NCI-H524 treated with DMSO at 0.1 percent for 48 hours (cell line): ENCODE measurements around the gene RNF146.
"Not testable (repeated sequence)": the region's sequence is repeated elsewhere in the genome, so short reads cannot be mapped to it uniquely, and the experiment has no call there.

Experiments used
- DNase-seq: peaks from one replicate; lab custom pipeline; 2025; lab: John Stamatoyannopoulos, UW

Gene RNF146

DNA sequence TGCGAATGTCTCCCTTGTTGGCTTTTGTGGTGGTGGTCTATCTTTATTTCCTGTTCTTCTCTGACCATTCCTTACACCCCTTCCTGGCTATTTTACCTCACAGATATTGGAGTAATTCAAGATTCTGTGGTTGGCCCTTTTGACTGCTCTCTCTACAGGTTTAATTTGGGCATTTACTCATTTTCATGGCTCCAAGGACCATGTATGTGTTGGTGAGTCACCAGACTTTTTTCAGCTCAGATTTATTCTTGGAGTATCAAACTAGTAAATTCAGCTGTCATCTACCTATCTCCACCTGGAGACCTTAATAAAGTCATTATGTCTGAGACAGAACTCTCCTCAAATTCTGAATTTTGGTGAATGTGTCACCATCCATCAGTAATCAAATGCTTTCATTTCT lies 15.5 kb downstream of the RNF146 start:
- no peak for DNase-seq

- no peak for DNase-seq
These were observed 22.0 kb downstream of the RNF146 start for GRCh38 chr6:127288705-127289104.

DNA sequence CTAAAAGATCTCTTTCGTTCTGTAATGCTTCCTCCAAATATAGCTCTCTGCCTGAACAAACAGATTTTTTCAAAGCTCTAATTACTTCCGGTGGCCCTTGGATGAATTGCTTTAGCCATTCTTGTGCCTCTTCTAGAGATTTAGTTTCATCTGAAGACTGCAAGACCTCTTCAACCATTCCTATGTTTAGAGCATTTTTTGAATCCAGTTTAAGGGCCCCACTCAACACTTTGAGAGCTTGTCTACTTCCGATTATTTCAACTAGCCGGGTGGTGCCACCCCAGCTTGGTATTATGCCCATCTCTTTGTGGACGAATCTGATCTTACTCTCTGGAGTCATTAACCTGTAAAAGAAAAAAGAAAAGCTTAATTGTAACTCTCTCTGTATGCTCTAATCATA lies 23.3 kb downstream of the RNF146 start:
- DNase-seq, result no peak

DNA sequence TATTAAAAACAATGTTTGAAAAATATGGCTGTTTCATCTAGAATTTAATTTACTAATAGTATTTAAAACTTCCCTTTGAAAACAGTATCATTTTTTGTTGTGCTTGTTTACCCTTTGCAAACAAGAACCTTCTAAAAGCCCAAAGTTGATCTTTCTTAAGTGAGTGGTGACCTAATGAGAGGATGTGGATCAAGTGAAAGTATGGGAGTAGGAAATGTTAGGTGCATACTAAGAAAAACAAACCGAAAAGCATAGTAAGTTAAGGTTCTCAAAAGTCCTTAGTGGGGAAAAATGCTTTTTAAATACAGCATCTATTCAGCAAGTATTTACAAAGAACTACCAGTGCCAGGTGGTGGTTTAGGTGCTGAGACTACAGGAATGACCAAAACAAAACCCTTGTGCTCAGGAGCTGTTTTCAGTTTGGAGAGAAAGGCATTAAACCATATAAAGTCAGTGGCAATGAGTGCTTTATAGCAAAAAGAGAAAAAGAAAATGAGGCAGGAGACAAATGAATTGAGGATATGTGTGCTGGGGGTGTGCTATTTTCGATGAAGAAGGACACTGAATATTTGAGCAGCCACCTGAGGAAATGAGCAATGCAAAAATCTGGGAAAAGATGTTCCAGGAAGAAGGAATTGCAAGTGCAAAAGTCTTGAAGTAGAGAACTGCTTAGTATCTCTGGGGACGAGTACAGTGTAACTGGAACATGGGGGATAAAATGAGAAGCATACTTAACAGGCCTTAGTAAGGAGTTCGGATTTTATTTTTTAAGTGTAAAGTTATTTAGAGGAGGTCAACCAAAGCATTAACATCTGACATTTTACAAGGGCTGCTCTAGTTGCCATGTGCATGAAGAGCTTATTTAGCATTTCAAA lies 24.0 kb downstream of the RNF146 start:
- no peak for DNase-seq

GRCh38 chr6:127291495-127291894 lies 24.8 kb downstream of the RNF146 start:
- DNase-seq, result no peak

DNA sequence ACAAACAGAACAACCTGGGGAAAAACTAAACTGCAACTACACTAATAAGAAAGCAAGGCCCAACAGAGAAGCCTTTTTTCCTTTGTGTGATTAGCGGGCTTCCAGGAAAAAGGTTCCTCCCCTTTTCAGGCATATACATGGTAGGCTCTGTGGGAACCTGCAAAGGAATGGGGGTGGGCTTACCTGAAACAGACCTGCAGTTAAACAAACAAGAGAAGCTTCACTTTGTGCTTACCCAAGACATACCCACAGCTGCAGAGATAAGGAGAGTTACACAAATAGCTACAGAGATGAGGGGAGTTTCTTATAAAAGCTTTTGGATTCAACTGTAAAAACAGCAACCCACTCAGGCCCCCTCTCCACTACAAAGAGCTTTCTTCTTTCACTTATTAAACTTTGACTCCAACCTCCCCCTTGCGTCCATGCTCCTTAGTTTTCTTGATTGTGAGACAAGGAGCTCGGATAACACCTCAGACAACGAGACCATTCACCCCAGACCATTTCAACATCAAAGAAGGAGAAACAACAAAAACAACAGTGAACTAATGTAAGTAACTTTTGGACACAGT lies 30.9 kb downstream of the RNF146 start:
- no peak for DNase-seq

DNA sequence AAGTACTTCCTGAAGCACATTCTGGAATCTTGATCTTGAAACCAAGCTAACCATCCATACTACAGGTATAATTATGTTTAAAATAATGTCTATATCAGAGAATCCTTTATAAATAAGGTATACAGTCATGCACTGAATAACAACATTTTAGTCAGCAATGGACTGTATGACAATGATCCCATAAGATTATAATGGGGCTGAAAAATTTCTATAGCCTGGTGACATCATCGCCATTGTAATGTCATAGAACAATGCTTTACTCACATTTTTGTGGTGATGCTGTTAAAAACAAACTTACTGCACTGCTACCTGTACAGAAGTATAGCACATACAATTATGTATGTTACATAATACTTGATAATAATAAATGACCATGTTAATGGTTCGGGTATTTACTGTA lies 31.8 kb downstream of the RNF146 start:
- DNase-seq, result no peak

DNA sequence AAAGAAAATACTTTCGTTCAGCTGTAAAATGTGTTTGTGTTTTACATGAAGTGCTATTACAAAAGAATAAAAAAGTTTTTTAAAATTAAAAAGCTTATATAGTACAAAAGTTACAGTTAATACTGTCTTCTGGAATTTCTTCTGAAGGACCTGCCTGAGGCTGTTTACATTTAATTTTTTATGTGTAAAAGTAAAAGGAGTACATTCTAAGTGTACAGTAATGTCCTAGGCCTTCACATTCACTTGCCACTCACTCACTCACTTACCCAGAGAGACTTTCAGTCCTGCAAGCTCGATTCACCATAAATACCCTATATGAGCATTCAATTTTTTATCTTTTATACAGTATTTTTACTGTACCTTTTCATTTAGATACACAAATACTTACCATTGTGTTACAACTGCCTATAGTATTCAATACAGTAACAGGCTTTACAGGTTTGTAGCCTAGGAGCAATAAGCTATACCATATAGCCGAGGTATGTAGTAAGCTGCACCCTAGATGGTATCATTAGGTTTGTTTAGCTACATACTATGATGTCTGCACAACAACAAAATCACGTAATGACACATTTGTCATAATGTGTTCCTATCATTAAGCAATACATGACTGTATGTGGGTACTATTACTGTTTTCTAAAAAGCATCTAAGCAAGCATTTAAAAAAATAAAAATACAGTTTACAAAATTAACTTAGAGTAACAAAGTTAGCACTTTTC lies 33.0 kb downstream of the RNF146 start:
- no peak for DNase-seq

- peak; percentile 62 for DNase-seq
These were observed 33.7 kb downstream of the RNF146 start for GRCh38 chr6:127300411-127300810.

DNA sequence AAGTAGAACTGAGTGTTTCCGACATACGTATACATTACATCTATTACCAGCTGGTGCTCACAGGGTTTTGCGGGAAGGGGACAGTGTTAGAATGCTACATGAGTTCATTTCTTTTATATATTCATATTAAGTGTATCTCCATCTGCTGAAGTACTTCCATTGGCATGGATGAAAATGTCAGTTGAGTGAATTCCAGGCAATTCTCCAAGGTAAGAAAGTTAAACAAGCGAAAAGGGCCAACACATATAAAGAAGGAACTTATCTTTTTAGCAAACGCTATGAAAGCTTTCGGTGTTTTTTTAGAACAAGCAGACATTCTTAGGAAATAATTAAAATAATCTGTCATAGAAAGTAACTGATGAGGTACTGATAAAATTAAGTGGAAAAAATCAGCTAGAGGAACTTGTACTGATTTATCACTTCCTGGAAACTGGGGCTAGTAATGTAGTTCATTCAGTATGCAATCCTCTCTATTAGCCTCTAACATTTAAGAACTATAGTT lies 34.6 kb downstream of the RNF146 start:
- no peak for DNase-seq

DNA sequence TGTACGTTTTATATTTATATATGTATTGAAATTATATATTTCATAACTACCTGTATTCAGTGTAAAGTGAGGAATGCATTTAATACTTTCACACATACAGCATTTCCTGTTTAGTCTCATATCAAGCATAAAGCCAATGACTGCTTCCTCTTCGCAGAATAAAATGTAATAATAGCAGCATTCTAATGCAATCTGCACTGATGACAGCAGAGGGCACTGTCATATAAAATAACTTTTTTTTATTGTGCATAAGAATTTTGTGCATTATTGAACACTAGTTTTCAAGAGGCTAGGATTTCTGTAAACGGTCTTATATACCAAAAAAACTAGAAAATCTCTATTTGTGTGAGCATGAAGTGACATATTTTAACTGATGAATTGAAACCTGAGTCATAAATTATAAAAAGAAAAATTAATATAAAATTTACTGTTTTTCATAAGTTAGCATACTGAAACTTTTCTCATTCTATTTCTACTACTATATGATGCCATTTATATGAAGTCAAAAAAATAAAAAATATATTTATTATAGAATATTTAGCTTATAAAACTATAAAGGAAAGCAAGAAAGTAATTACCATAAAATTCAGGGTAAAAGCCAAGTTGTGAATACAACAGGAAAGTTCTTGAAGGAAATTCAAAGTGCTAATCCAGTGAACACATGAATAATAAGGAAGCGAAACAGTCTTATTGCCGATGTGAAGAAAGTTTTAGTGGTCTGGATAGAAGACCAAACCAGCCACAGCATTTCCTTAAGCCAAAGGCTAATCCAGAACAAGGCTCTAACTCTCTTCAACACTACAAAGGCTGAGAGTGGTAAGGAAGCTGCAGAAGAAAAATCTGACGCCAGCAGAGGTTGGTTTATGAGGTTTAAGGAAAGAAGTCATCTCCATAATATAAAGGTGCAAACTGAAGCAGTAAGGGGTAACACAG lies 36.3 kb downstream of the RNF146 start:
- no peak for DNase-seq

- no peak for DNase-seq
These were observed 37.3 kb downstream of the RNF146 start for GRCh38 chr6:127303917-127304316.

DNA sequence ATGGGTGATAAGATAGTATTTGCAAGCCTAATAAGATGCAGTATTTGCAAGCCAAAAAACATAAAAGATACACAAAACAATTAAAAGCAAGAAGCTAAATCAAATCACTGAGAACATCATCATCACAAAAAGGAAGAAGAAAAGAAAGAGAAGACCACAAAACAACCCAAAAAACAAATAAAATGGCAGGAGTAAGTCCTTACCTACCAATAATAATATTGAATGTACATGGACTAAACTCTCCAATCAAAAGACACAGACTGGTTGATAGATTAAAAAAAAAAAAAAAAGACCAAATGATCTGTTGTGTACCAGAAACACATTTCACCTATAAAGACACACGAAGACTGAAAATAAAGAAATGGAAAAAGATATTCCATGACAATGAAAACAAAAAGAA lies 39.1 kb downstream of the RNF146 start:
- DNase-seq, result no peak

DNA sequence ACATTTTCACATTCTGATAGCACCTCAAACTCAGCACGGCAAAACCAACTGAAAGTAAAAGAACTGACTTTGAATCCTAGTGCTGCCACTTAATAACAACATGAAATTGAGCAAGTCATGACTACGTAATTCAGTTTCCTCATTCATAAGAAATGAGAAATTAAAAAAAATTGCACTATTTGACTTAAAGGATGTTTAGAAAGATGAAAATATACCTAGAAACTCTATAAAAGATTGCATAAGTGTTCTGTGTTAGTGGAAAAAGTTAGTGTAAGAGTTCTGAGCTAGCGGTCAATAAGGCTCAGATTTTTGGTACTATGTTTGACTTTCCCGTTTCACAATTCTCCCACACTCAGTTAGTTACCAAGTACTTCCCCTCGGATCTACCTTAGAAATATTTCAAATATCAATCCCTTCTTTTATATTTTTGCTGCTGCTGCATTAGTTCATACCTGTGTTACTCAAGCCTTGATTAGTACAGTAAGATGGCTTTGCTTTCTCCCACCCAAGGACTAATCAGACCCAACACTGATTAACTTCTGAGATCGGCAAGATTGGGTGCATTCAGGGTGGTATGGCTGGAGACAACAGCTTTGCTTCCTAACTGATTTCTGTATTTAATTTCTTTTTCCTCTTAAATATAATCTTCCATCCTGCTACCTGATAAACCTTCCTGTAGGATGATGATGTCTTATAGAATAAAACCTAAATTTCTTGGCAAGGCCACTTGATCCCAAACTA lies 50.9 kb downstream of the RNF146 start:
- DNase-seq, result no peak

GRCh38 chr6:127319686-127320085 lies 53.0 kb downstream of the RNF146 start:
- no peak for DNase-seq

- no peak for DNase-seq
These were observed 61.5 kb downstream of the RNF146 start for GRCh38 chr6:127328043-127328609.

- not testable (repeated sequence) for DNase-seq
These were observed 64.6 kb downstream of the RNF146 start for GRCh38 chr6:127331256-127331655.

- DNase-seq, result no peak
These were observed 65.8 kb downstream of the RNF146 start for GRCh38 chr6:127332383-127332961.
